Thyroid gland (tissue), 4 donors: Measurements from ENCODE around the gene CGB8. TPM values are rescaled to one million over a fixed set of nuclear protein-coding genes. Genes with fewer than 3 reads are reported as not detected.
A peak's percentile ranks its signal among the peaks of the same experiment; 100 is the strongest.

Source experiments
- DNase-seq, 2 donors: peaks; one replicate each; pipeline ENCODE4 v3.0.0-alpha.2; 2019
- H3K27ac ChIP-seq, 3 donors: fragments of 200-600 bp; sonication (generic); 1 replicate in 2 of 3; 2 replicates in 1 of 3; pipeline ENCODE4 v1.5.1; 2016 to 2019; ENCODE audit warnings: mild to moderate bottlenecking in 1 of 3, moderate library complexity in 1 of 3
- H3K27me3 ChIP-seq: fragments of 200-600 bp; sonication (generic); one replicate; pipeline ENCODE4 v1.5.1; 2019
- H3K36me3 ChIP-seq, 2 donors: fragments of 200-600 bp; sonication (generic); one replicate each; pipeline ENCODE4 v1.5.1; 2016 to 2019
- H3K4me1 ChIP-seq, 2 donors: fragments of 200-600 bp; sonication (generic); one replicate each; pipeline ENCODE4 v1.5.1; 2017 to 2019
- H3K4me3 ChIP-seq, 3 donors: fragments of 200-600 bp; sonication (generic); replicated peaks in 1 of 3; 1 replicate in 2 of 3; 2 replicates in 1 of 3; pipeline ENCODE4 v1.5.1; 2016; ENCODE audit warnings: mild to moderate bottlenecking in 1 of 3
- H3K9me3 ChIP-seq: fragments of 200-600 bp; sonication (generic); one replicate; pipeline ENCODE4 v1.5.1; 2017
- CTCF ChIP-seq, 6 experiments: fragments of 200-600 bp in 3 of 6; fragments of 450-650 bp in 3 of 6; sonication (generic) in 3 of 6; IDR thresholded peaks; one replicate each; pipeline ENCODE4 v1.5.1; 2016 to 2019; ENCODE audit warnings: antibody characterized with exemption in 6 of 6, mild to moderate bottlenecking in 2 of 6, inconsistent platforms in 1 of 6, moderate library complexity in 1 of 6
- POLR2A ChIP-seq, 2 donors: fragments of 450-650 bp; IDR thresholded peaks; one replicate each; pipeline ENCODE4 v1.6.1; 2017; ENCODE audit warnings: antibody characterized with exemption in 2 of 2, mild to moderate bottlenecking in 2 of 2, moderate library complexity in 1 of 2
- WGBS, 2 donors: methylation state at CpG; one replicate each; pipeline ENCODE4 v1.1.5; 2017; 5-methylcytosine and 5-hydroxymethylcytosine counted together
- intact Hi-C: fragments of 100-400 bp; cut with DNase I; formaldehyde crosslinking; loops from one replicate; pipeline ENCODE4 v1.15.1; 2023
- total RNA-seq, 4 donors: library from RNA; depleted of rRNA; stranded (reverse); fragments of >200 nt; gene quantifications; one replicate each; pipeline ENCODE4 v1.2.3, GENCODE V29; 2016

Gene CGB8
- total RNA-seq, 4 donors from 2014 or later, result not detected

- Histone ChIP-seq H3K4me3 (peak overlapping the region in 2 of 3 donors; percentile 77 to 80), H3K27me3 (no peaks in the 10 kb centered on the region), H3K4me1 (peaks cover 11 to 25% of the 10 kb centered on the region in 2 donors), H3K27ac (peak overlapping the region in 1 of 3 donors; percentile 89), H3K9me3 (no peaks in the 10 kb centered on the region), H3K36me3 (peaks cover 15 to 19% of the 10 kb centered on the region in 2 donors)
- intact Hi-C loops, result no loop called here
- TF ChIP-seq POLR2A (IDR thresholded peaks at IDR 0.05), result no peak
- no peak for TF ChIP-seq CTCF (IDR thresholded peaks at IDR 0.05)
- 48 to 50% methylated on average over 11 of the region's 11 CpGs for WGBS, 2 donors
- DNase-seq, result no peak
These were observed 37.4 kb upstream of the CGB8 start for GRCh38 chr19:49086296-49086695.

GRCh38 chr19:49085868-49086232 lies 36.9 kb upstream of the CGB8 start:
- 0 to 2% methylated on average over 14 of the region's 14 CpGs for WGBS, 2 donors
- Histone ChIP-seq H3K27me3 (no peaks in the 10 kb centered on the region), H3K4me3 (peak overlapping the region; percentile 60 to 80 (median 77)), H3K9me3 (no peaks in the 10 kb centered on the region), H3K27ac (peak overlapping the region in 2 of 3 donors; percentile 70 to 89), H3K36me3 (peaks cover 11 to 14% of the 10 kb centered on the region in 2 donors), H3K4me1 (peaks cover 11 to 25% of the 10 kb centered on the region in 2 donors)
- no peak for TF ChIP-seq CTCF (IDR thresholded peaks at IDR 0.05)
- TF ChIP-seq POLR2A (IDR thresholded peaks at IDR 0.05), result no peak
- no peak for DNase-seq
- intact Hi-C loops, result no loop called here

- Histone ChIP-seq H3K27ac (peak within 1 kb of the TSS; percentile 70 to 89 (median 79)), H3K9me3 (no peaks in the 10 kb centered on the region), H3K4me1 (peaks cover 11 to 25% of the 10 kb centered on the region in 2 donors), H3K27me3 (no peaks in the 10 kb centered on the region), H3K4me3 (peak within 1 kb of the TSS; percentile 60 to 80 (median 77)), H3K36me3 (peaks cover 4 to 8% of the 10 kb centered on the region in 2 donors)
- TF ChIP-seq POLR2A (IDR thresholded peaks at IDR 0.05), result peak; percentile 55 to 87
- peak in 1 of 6 experiments; percentile 21 for TF ChIP-seq CTCF (IDR thresholded peaks at IDR 0.05)
- WGBS, 2 donors, result 0 to 1% methylated on average over 20 to 69 of the region's 89 CpGs
- DNase-seq, result peak; percentile 99 to 100
- intact Hi-C loops, result no loop called here
These were observed 36.3 kb upstream of the CGB8 start, which contains the start of gene SNRNP70 for GRCh38 chr19:49085020-49085867. Gene SNRNP70, plus strand, starts transcription at chr19:49085451. Its CDS starts 964 bp downstream, at chr19:49086415.

- TF ChIP-seq CTCF (IDR thresholded peaks at IDR 0.05) (no peak), POLR2A (IDR thresholded peaks at IDR 0.05) (no peak)
- Histone ChIP-seq H3K4me1 (peaks cover 11 to 25% of the 10 kb centered on the region in 2 donors), H3K36me3 (peaks cover 0 to 3% of the 10 kb centered on the region in 2 donors), H3K9me3 (no peaks in the 10 kb centered on the region), H3K4me3 (peak overlapping the region in 1 of 3 donors; percentile 18), H3K27me3 (no peaks in the 10 kb centered on the region), H3K27ac (peak overlapping the region; percentile 70 to 89 (median 79))
- WGBS, 2 donors, result 51 to 56% methylated on average over 26 of the region's 26 CpGs
- DNase-seq, result peak; percentile 42 to 43
- intact Hi-C loops, result no loop called here
These were observed 35.5 kb upstream of the CGB8 start for GRCh38 chr19:49084206-49085019.
